ENCODE measurements around the gene ASPG. TPM values are rescaled to one million over a fixed set of nuclear protein-coding genes. Genes with fewer than 3 reads are reported as not detected.

The ASPG gene
- total and polyA plus RNA-seq, 2 of the 13 experiments (the other 11 are each of a cell fraction or from before 2014, with no cell fraction given), result not detected

DNA sequence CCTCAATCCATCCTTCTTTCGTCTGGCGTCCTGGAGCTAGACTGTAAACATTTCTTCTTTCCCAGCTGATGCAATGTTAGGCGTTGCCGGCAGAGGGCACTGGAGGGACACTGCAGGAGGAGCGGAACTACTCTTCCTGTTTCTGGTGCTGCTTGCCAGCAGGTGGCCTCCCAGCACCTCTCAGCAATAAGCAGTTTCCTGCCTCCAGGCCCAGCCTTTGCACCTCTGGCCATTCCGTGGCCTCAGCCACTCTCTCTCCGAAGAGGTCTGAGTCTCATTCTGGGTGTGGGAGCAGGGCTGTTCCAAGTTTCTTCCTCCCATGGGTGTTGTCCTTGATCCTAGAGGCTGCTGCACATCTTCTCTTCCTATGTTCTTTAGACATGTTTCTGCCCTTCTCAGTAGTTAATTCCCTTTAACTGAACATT, 7.5 kb upstream of the ASPG start (continued):
- TF ChIP-seq, protein P1, sequence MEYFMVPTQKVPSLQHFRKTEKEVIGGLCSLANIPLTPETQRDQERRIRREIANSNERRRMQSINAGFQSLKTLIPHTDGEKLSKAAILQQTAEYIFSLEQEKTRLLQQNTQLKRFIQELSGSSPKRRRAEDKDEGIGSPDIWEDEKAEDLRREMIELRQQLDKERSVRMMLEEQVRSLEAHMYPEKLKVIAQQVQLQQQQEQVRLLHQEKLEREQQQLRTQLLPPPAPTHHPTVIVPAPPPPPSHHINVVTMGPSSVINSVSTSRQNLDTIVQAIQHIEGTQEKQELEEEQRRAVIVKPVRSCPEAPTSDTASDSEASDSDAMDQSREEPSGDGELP (IDR thresholded peaks at IDR 0.05; ENCODE audit: borderline replicate concordance, low read depth), result peak; percentile 80; the same call in 1 of the 2 replicates
- peak; percentile 47; the same call in 1 of the 2 replicates for TF ChIP-seq MIXL1 (CRISPR knock-in tag; IDR thresholded peaks at IDR 0.05)
- TF ChIP-seq KDM5A (IDR thresholded peaks at IDR 0.05; ENCODE audit: borderline replicate concordance, low read length), result no peak
- no peak for TF ChIP-seq NAIF1 (CRISPR knock-in tag; IDR thresholded peaks at IDR 0.05; ENCODE audit: borderline replicate concordance)
- TF ChIP-seq KAT8 (CRISPR knock-in tag; IDR thresholded peaks at IDR 0.05), result peak; percentile 58; the same call in 1 of the 2 replicates
- TF ChIP-seq ZNF7 (CRISPR knock-in tag; IDR thresholded peaks at IDR 0.05), result no peak
- TF ChIP-seq EZH2 (conservative IDR thresholded peaks at IDR 0.05; ENCODE audit: low read depth, low read length), result no peak
- TF ChIP-seq, protein P2, sequence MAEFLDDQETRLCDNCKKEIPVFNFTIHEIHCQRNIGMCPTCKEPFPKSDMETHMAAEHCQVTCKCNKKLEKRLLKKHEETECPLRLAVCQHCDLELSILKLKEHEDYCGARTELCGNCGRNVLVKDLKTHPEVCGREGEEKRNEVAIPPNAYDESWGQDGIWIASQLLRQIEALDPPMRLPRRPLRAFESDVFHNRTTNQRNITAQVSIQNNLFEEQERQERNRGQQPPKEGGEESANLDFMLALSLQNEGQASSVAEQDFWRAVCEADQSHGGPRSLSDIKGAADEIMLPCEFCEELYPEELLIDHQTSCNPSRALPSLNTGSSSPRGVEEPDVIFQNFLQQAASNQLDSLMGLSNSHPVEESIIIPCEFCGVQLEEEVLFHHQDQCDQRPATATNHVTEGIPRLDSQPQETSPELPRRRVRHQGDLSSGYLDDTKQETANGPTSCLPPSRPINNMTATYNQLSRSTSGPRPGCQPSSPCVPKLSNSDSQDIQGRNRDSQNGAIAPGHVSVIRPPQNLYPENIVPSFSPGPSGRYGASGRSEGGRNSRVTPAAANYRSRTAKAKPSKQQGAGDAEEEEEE (CRISPR knock-in tag; IDR thresholded peaks at IDR 0.05; ENCODE audit: borderline replicate concordance), result no peak
- no peak for TF ChIP-seq HNRNPH1 (optimal IDR thresholded peaks at IDR 0.05; ENCODE audit: low read depth, low read length)
- TF ChIP-seq ZNF350 (CRISPR knock-in tag; IDR thresholded peaks at IDR 0.05; ENCODE audit: borderline replicate concordance, low read depth), result peak; percentile 44; the same call in 1 of the 2 replicates
- TF ChIP-seq HNRNPK (IDR thresholded peaks at IDR 0.05; ENCODE audit: low read depth, low read length, poor library complexity, severe bottlenecking), result no peak
- peak; percentile 57; the same call in 1 of the 2 replicates for TF ChIP-seq FOXA3 (CRISPR knock-in tag; IDR thresholded peaks at IDR 0.05)
- TF ChIP-seq, protein P3, sequence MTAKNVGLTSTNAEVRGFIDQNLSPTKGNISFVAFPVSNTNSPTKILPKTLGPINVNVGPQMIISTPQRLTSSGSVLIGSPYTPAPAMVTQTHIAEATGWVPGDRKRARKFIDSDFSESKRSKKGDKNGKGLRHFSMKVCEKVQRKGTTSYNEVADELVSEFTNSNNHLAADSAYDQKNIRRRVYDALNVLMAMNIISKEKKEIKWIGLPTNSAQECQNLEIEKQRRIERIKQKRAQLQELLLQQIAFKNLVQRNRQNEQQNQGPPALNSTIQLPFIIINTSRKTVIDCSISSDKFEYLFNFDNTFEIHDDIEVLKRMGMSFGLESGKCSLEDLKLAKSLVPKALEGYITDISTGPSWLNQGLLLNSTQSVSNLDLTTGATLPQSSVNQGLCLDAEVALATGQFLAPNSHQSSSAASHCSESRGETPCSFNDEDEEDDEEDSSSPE (CRISPR knock-in tag; IDR thresholded peaks at IDR 0.05), result no peak
- no peak for TF ChIP-seq ZNF557 (CRISPR knock-in tag; IDR thresholded peaks at IDR 0.05)
- TF ChIP-seq RAD21 (CRISPR knock-in tag; IDR thresholded peaks at IDR 0.05), result peak; percentile 92
- no peak for TF ChIP-seq PTBP1 (IDR thresholded peaks at IDR 0.05; ENCODE audit: low read depth, low read length, poor library complexity, severe bottlenecking)
- TF ChIP-seq, protein P4, sequence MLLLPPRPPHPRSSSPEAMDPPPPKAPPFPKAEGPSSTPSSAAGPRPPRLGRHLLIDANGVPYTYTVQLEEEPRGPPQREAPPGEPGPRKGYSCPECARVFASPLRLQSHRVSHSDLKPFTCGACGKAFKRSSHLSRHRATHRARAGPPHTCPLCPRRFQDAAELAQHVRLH (CRISPR knock-in tag; IDR thresholded peaks at IDR 0.05; ENCODE audit: borderline replicate concordance, low read depth), result peak; percentile 53; the same call in 1 of the 2 replicates
- peak; percentile 32; the same call in 1 of the 2 replicates for TF ChIP-seq GABPA (IDR thresholded peaks at IDR 0.05; ENCODE audit: low read depth, low read length)
- peak; percentile 82 for TF ChIP-seq GABPA (CRISPR knock-in tag; IDR thresholded peaks at IDR 0.05; ENCODE audit: low read depth)
- TF ChIP-seq, protein P5, sequence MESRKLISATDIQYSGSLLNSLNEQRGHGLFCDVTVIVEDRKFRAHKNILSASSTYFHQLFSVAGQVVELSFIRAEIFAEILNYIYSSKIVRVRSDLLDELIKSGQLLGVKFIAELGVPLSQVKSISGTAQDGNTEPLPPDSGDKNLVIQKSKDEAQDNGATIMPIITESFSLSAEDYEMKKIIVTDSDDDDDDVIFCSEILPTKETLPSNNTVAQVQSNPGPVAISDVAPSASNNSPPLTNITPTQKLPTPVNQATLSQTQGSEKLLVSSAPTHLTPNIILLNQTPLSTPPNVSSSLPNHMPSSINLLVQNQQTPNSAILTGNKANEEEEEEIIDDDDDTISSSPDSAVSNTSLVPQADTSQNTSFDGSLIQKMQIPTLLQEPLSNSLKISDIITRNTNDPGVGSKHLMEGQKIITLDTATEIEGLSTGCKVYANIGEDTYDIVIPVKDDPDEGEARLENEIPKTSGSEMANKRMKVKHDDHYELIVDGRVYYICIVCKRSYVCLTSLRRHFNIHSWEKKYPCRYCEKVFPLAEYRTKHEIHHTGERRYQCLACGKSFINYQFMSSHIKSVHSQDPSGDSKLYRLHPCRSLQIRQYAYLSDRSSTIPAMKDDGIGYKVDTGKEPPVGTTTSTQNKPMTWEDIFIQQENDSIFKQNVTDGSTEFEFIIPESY (CRISPR knock-in tag; IDR thresholded peaks at IDR 0.05), result peak; percentile 34; the same call in 1 of the 2 replicates
- no peak for TF ChIP-seq ZNF768 (CRISPR knock-in tag; IDR thresholded peaks at IDR 0.05)
- TF ChIP-seq, protein P6, sequence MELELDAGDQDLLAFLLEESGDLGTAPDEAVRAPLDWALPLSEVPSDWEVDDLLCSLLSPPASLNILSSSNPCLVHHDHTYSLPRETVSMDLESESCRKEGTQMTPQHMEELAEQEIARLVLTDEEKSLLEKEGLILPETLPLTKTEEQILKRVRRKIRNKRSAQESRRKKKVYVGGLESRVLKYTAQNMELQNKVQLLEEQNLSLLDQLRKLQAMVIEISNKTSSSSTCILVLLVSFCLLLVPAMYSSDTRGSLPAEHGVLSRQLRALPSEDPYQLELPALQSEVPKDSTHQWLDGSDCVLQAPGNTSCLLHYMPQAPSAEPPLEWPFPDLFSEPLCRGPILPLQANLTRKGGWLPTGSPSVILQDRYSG (CRISPR knock-in tag; IDR thresholded peaks at IDR 0.05), result no peak

All from HepG2 (cell line).